ENCODE data around the gene IQSEC3. TPM values are rescaled to one million over a fixed set of nuclear protein-coding genes. Genes with fewer than 3 reads are reported as not detected.

IQSEC3 gene
- total RNA-seq, 1 experiment from 2014 or later, result 0.55 TPM

GRCh38 chr12:104551-105081 lies 38.0 kb downstream of the IQSEC3 start:
- Histone ChIP-seq H4K5ac (ENCODE audit: insufficient read length, low read depth, low read length) (no peak overlapping the region), H3K4me1 (ENCODE audit: insufficient read depth, low read length) (peaks cover 6% of the 10 kb centered on the region; the same call in 1 of the 2 replicates), H4K20me1 (ENCODE audit: control insufficient read depth, insufficient read depth, insufficient read length) (no peaks in the 10 kb centered on the region), H4K8ac (replicated peaks; ENCODE audit: insufficient read length, low read depth, low read length) (no peak overlapping the region), H3K27me3 (ENCODE audit: insufficient read depth, low read length) (no peaks in the 10 kb centered on the region; the same call in 1 of the 2 replicates), H3K9ac (ENCODE audit: extremely low read depth, insufficient read length, low read length) (no peak overlapping the region), H3K18ac (ENCODE audit: insufficient read length, low read depth, low read length) (no peak overlapping the region), H3K79me2 (ENCODE audit: insufficient read depth, low read length) (no peaks in the 10 kb centered on the region), H3T11ph (ENCODE audit: low read length) (no peak overlapping the region), H3K27ac (ENCODE audit: insufficient read length, low read depth, low read length) (no peak overlapping the region), H3K23ac (ENCODE audit: insufficient read length, low read depth, low read length) (no peak overlapping the region), H4K91ac (ENCODE audit: insufficient read length, low read depth, low read length) (no peak overlapping the region), H3K56ac (ENCODE audit: insufficient read length, low read depth, low read length) (no peak overlapping the region), H3K79me1 (ENCODE audit: insufficient read depth, low read depth, low read length, poor library complexity, severe bottlenecking) (no peaks in the 10 kb centered on the region), H3K9me3 (ENCODE audit: control insufficient read depth, low read depth, low read length) (no peaks in the 10 kb centered on the region), H3K4ac (ENCODE audit: low read depth, low read length) (no peak overlapping the region), H3K14ac (ENCODE audit: insufficient read depth, low read length) (no peak overlapping the region), H2AFZ (ENCODE audit: low read length) (no peak overlapping the region), H2BK120ac (ENCODE audit: low read depth, low read length, poor library complexity, severe bottlenecking) (no peak overlapping the region), H3K4me2 (ENCODE audit: insufficient read depth, insufficient read length, low read length) (no peak overlapping the region), H2BK5ac (ENCODE audit: insufficient read length, low read length) (no peak overlapping the region), H3K23me2 (ENCODE audit: insufficient read length, low read depth, low read length, poor library complexity, severe bottlenecking) (peaks cover 3% of the 10 kb centered on the region), H2AK5ac (ENCODE audit: insufficient read length, low read length) (no peak overlapping the region), H2BK12ac (ENCODE audit: insufficient read length, low read depth, low read length) (no peak overlapping the region), H2BK20ac (ENCODE audit: low read depth, low read length, poor library complexity, severe bottlenecking) (no peak overlapping the region), H2BK15ac (ENCODE audit: low read depth, low read length) (no peak overlapping the region)
- WGBS (ENCODE audit: extremely low coverage, insufficient read length, low lambda C conversion rate), result no CpG with 5 or more reads among the region's 40 CpGs
- H3K4me1 Mint-ChIP-seq, result peaks cover 35 to 66% of the 10 kb centered on the region in 2 experiments
- DNase-seq, result peak; percentile 70
- H3K27me3 Mint-ChIP-seq (ENCODE audit: low read depth), result peaks cover 19% of the 10 kb centered on the region
- no peak for TF ChIP-seq CTCF (conservative IDR thresholded peaks at IDR 0.05)
- no peaks in the 10 kb centered on the region for H3K36me3 Mint-ChIP-seq (ENCODE audit: insufficient read depth in 1 of 3, low read depth in 3 of 3)
- H3K4me3 Mint-ChIP-seq, result no peak overlapping the region
- H3K27ac Mint-ChIP-seq, result no peak overlapping the region
- H3K9me3 Mint-ChIP-seq, result peaks cover 0 to 3% of the 10 kb centered on the region in 2 experiments; a peak in 2 of 5 replicates

Data from H9 (cell line).